Pancreas (tissue), 10 donors: ENCODE results near the gene TP53RK. TPM values are rescaled to one million over a fixed set of nuclear protein-coding genes. Genes with fewer than 3 reads are reported as not detected.
"Not testable (repeated sequence)": the region's sequence is repeated elsewhere in the genome, so short reads cannot be mapped to it uniquely, and the experiment has no call there.

Source experiments
- ATAC-seq, 4 donors: fragments of 200-7000 bp; cut with Tn5 transposase; one replicate each; pipeline versions ENCODE4 v1.8.0 to v1.9.1; 2020; ENCODE audit warnings: mild to moderate bottlenecking in 4 of 4, moderate library complexity in 4 of 4
- DNase-seq, 6 donors: peaks; one replicate each; pipeline ENCODE4 v3.0.0-alpha.2; 2020
- FAIRE-seq: peaks from 2 replicates; lab custom pipeline; 2012; peaks lifted over from hg19 to GRCh38; lab: Jason Lieb, UNC
- H3K27ac ChIP-seq, 4 donors: fragments of 200-600 bp; sonication (generic); 1 replicate in 3 of 4; 2 replicates in 1 of 4; pipeline versions ENCODE4 v1.5.0 to v1.8.0; 2020
- H3K27me3 ChIP-seq, 4 donors: fragments of 200-600 bp; one replicate each; pipeline ENCODE4 v1.8.0; 2021
- H3K36me3 ChIP-seq, 3 donors: fragments of 200-600 bp; sonication (generic) in 1 of 3; one replicate each; pipeline versions ENCODE4 v1.5.0 to v1.8.0; 2020 to 2021
- H3K4me1 ChIP-seq, 3 donors: fragments of 200-600 bp; one replicate each; pipeline ENCODE4 v1.8.0; 2021
- H3K4me3 ChIP-seq, 4 donors: fragments of 200-600 bp; sonication (generic) in 2 of 4; one replicate each; pipeline versions ENCODE4 v1.5.0 to v1.8.0; 2020 to 2021
- H3K9me3 ChIP-seq, 4 donors: fragments of 200-600 bp; one replicate each; pipeline ENCODE4 v1.8.0; 2021
- CTCF ChIP-seq, 4 donors: fragments of 200-600 bp; sonication (generic) in 3 of 4; IDR thresholded peaks; one replicate each; pipeline versions ENCODE4 v1.5.0 to v1.8.0; 2021; ENCODE audit warnings: antibody characterized with exemption in 4 of 4
- WGBS, 2 donors: extraction: QIAGEN DNeasy Blood & Tissue Kit; methylation state at CpG; one replicate each; pipeline ENCODE4 v1.1.7; 2013; 5-methylcytosine and 5-hydroxymethylcytosine counted together
- intact Hi-C, 3 donors: fragments of 100-400 bp; cut with DNase I; formaldehyde crosslinking; loops; one replicate each; pipeline versions ENCODE4 v1.11.1 to v1.14.2; 2022
- polyA plus RNA-seq, 2 donors: library from polyadenylated mRNA; stranded (reverse); fragments of 200-250 nt; gene quantifications; one replicate each; pipeline ENCODE4 v1.2.3, GENCODE V29; 2013
- total RNA-seq, 6 donors: library from RNA; stranded (reverse); fragmentation: NEBNext Ultra II Directional in 4 of 6; extraction: Animal tissue kit (Norgen Biotek cat#: 25700) in 4 of 6; gene quantifications; one replicate each; pipeline versions ENCODE4 v1.2.1 to v1.2.4, GENCODE V29; 2021 to 2023
- donor health status: healthy with polysubstance abuse.
- donor health status: DM: no; HTN: no; CAD: no; lungs with moderate emphysema.
- donor health status: DM: no; HTN: no; CAD: no.
- donor health status: control.
- donor health status: control.
- donor health status: Bipolar disorder and iron deficiency.
- donor health status: DM: yes; HTN: yes; CAD: no.
- donor health status: DM: no; HTN: no; CAD: no.
- donor health status: DM: no; HTN: no; CAD: no.
- donor health status: DM: yes; HTN: yes; CAD: no.

The TP53RK gene
- total and polyA plus RNA-seq, 8 donors, result 2.5 to 6.1 (median 3.8) TPM

DNA sequence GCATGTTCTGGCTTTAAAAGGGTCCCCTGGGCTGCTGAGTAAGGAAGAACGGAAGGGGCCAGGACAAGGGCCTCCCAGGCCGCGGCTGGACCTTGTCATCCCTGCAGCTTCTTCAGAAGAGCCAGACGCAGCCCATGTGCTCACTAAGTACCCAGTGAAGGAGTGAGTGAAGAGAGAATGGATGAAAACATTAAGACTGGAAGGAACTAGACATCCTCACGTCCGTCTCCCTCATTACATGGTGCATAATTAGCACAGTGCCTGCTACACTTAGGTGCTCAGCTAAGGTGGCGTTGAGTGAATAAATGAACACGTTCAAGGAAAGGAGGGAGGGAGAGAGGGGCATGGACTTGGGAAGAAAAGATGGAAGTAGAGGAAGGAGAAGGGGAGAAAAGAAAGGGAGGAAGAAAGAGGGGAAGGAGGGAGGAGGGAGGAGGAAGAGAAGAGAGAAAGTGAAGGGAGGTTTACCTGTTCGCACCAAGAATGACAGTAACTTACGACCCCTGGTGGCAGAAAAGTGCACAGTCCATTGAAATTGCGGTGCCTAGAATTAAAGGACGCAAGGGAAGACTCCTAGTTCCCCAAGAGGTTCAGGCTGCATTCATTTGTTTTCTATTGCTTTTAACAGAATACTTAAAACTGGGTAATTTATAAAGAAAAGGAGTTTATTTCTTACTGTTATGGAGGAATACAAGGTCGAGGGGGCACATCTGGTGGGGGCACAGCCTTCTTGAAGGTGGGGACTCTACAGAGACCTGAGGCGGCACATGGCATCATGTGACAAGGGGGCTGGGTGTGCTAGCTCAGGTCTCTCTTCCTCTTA is 8.0 kb downstream of the TP53RK start:
- H3K4me3 ChIP-seq, result no peak overlapping the region
- no peak overlapping the region for H3K27ac ChIP-seq
- TF ChIP-seq CTCF (IDR thresholded peaks at IDR 0.05), result peak; percentile 59 to 85 (median 76)
- FAIRE-seq (no peak), ATAC-seq (peak in 3 of 4 donors; percentile 52 to 66 (median 53)), DNase-seq (peak in 5 of 6 donors; percentile 40 to 74 (median 51))
- H3K36me3 ChIP-seq, result no peaks in the 10 kb centered on the region
- peaks cover 3 to 11% (median 8%) of the 10 kb centered on the region in 3 donors for H3K4me1 ChIP-seq
- 49 to 50% methylated on average over 14 of the region's 14 CpGs for WGBS, 2 donors
- no peaks in the 10 kb centered on the region for H3K27me3 ChIP-seq
- no peaks in the 10 kb centered on the region for H3K9me3 ChIP-seq
- intact Hi-C loops, result loop anchor here in 1 of 3 donors (10.0 kb wide), 1 partner anchor 126 kb away; the partner anchor contains the start of gene OCSTAMP

DNA sequence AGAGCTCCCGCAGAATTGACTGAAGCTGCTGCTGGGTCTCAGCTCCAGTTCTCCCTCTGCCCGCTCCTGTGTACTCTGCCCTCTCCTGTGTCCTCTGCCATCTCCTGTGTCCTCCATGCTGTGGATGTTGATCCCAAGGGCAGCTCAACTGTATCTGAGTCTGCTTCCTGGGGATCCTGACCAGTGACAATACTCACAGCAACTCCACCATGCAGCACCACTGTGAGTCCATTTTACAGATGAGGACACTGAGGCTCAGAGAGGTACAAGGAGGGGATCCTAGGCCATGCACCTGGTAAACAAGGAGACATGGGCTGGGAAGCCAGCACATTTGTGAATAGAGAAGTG is 8.6 kb downstream of the TP53RK start:
- intact Hi-C loops, result loop anchor here in 1 of 3 donors (10.0 kb wide), 1 partner anchor 126 kb away; the partner anchor contains the start of gene OCSTAMP
- Histone ChIP-seq H3K4me3 (no peak overlapping the region), H3K27ac (no peak overlapping the region), H3K4me1 (peaks cover 3 to 11% (median 8%) of the 10 kb centered on the region in 3 donors), H3K36me3 (no peaks in the 10 kb centered on the region), H3K9me3 (no peaks in the 10 kb centered on the region), H3K27me3 (no peaks in the 10 kb centered on the region)
- FAIRE-seq (no peak), DNase-seq (no peak), ATAC-seq (no peak)
- TF ChIP-seq CTCF (IDR thresholded peaks at IDR 0.05), result no peak
- WGBS, 2 donors, result 88 to 100% methylated on average over 2 of the region's 2 CpGs

- DNase-seq (no peak), FAIRE-seq (no peak), ATAC-seq (no peak)
- TF ChIP-seq CTCF (IDR thresholded peaks at IDR 0.05), result no peak
- Histone ChIP-seq H3K27me3 (no peaks in the 10 kb centered on the region), H3K4me3 (no peak overlapping the region), H3K9me3 (no peaks in the 10 kb centered on the region), H3K36me3 (no peaks in the 10 kb centered on the region), H3K27ac (no peak overlapping the region), H3K4me1 (peaks cover 3 to 8% (median 8%) of the 10 kb centered on the region in 3 donors)
- 79 to 88% methylated on average over 4 of the region's 4 CpGs for whole genome bisulfite sequencing, 2 donors
- intact Hi-C loops, result no loop called here
These were observed 10.7 kb downstream of the TP53RK start for GRCh38 chr20:46678516-46678915.

DNA sequence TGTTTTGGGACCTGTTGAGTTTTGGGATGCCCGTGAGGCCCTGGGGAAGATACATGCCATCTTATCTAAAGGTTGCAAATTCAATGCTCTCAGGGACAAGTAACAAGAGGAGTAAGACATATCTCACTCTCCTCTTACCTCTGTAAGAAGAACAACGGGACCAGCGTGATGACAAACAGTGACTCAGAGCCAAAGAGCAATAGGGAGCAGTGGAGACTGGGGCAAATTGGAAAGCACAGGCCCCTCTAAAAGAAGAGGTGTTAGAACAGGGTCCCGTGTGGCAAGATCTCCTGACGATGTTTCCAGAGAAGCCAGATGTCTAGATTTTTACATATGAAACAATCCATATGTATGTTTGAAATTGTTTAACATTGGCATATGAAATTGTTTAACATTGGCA is 11.6 kb downstream of the TP53RK start:
- Histone ChIP-seq H3K9me3 (no peaks in the 10 kb centered on the region), H3K4me1 (peaks cover 0 to 3% (median 3%) of the 10 kb centered on the region in 3 donors), H3K4me3 (no peak overlapping the region), H3K36me3 (no peaks in the 10 kb centered on the region), H3K27me3 (no peaks in the 10 kb centered on the region), H3K27ac (no peak overlapping the region)
- FAIRE-seq (no peak), DNase-seq (no peak), ATAC-seq (no peak)
- intact Hi-C loops, result no loop called here
- no peak for TF ChIP-seq CTCF (IDR thresholded peaks at IDR 0.05)
- 89 to 93% methylated on average over 5 of the region's 5 CpGs for WGBS, 2 donors

DNA sequence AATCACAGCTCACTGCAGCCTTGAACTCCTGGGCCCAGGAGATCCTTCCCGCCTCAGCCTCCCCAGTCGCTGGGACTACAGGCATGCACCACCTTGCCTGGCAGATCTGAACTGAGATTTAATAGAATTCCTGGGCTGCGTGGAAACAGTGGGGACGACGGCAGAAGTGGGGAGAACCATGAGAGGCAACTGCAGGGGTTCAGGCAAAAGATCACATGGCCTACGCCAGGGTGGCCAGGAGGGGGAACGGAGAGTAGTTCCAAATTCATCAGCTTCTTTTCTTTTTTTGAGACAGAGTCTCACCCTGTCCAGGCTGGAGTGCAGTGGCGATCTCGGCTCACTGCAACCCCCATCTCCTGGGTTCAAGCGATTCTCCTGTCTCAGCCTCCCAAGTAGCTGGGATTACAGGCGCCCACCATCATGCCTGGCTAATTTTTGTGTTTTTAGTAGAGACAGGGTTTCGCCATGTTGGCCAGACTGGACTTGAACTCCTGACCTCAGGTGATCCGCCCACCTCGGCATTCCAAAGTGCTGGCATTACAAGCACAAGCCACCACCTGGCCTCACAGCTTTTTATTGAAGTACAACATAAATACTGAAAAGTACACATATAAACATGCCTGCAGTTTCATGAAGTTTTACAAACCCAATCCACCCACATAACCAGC is 12.5 kb downstream of the TP53RK start:
- H3K9me3 ChIP-seq, H3K27me3 ChIP-seq, H3K4me3 ChIP-seq, DNase-seq, H3K27ac ChIP-seq, H3K4me1 ChIP-seq, ATAC-seq, FAIRE-seq, H3K36me3 ChIP-seq, intact Hi-C loops: not testable (repeated sequence)
- 92% methylated on average over 11 to 13 of the region's 14 CpGs for WGBS, 2 donors
